ENCODE data around the gene MRPL55.

DNA sequence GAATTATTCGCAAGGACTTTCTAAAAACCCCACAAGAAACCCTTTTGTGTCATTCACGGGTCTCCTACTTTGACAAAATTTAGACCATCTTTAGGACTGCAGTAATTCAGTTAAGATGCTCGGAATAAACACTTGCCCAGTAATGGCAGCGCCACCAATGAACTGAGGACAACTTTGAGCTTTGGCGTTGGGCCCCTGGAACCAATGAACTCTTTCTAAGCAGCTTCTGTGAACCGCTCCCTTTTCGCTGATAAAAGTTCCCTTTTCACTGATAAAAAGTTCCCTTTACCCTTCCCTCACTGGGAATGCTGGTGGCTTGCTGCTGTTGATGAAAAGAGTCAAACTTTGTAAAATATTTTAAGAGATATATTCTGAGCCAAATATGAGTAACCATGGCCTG is 1.5 kb upstream of the MRPL55 start:
- TF ChIP-seq, protein P1, sequence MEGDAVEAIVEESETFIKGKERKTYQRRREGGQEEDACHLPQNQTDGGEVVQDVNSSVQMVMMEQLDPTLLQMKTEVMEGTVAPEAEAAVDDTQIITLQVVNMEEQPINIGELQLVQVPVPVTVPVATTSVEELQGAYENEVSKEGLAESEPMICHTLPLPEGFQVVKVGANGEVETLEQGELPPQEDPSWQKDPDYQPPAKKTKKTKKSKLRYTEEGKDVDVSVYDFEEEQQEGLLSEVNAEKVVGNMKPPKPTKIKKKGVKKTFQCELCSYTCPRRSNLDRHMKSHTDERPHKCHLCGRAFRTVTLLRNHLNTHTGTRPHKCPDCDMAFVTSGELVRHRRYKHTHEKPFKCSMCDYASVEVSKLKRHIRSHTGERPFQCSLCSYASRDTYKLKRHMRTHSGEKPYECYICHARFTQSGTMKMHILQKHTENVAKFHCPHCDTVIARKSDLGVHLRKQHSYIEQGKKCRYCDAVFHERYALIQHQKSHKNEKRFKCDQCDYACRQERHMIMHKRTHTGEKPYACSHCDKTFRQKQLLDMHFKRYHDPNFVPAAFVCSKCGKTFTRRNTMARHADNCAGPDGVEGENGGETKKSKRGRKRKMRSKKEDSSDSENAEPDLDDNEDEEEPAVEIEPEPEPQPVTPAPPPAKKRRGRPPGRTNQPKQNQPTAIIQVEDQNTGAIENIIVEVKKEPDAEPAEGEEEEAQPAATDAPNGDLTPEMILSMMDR (conservative IDR thresholded peaks at IDR 0.05; ENCODE audit: low read length): no peak
- no peak for TF ChIP-seq EZH2phosphoT487 (IDR thresholded peaks at IDR 0.05; ENCODE audit: borderline replicate concordance)
